HCT116 (cell line): ENCODE results near the gene TMEM242. TPM values are rescaled to one million over a fixed set of nuclear protein-coding genes. Genes with fewer than 3 reads are reported as not detected.

ENCODE experiments used
- ATAC-seq: fragments of 200-7000 bp; cut with Tn5 transposase; 2 replicates; pipeline ENCODE4 v1.9.1; 2020; ENCODE audit warnings: mild to moderate bottlenecking, moderate library complexity
- BruUV-seq: library from RNA; stranded (reverse); fragments of 400-500 nt; replicated peaks from 2 replicates; lab custom pipeline; 2021; lab: Mats Ljungman, UMichigan
- CTCF ChIA-PET: fragments of 300-600 bp; sonication (Branson Sonifier 250); formaldehyde crosslinking; loops from one replicate; lab custom pipeline; 2021; ENCODE audit warnings: antibody characterized with exemption; lab: Charles Lee
- POLR2A ChIA-PET: fragments of 300-600, 350-600 bp; sonication (Branson Sonifier 250); formaldehyde crosslinking; loops from one replicate; lab custom pipeline; 2021; ENCODE audit warnings: antibody characterized with exemption; lab: Charles Lee
- RAD21 ChIA-PET, 2 experiments: fragments of 300-600 bp; sonication (Branson Sonifier 250); formaldehyde crosslinking; loops; one replicate each; lab custom pipeline; 2023; ENCODE audit warnings: low total read pairs in 2 of 2; ENCODE audit not compliant: uncharacterized antibody in 2 of 2, unreplicated experiment in 2 of 2, low non-redundant PET in 1 of 2; lab: Charles Lee
- DNase-seq: peaks from one replicate; pipeline ENCODE4 v3.0.0-alpha.2; 2010; ENCODE audit warnings: low read depth, low spot score
- H2AFZ ChIP-seq: fragments of 200-600 bp; shearing (Covaris generic), sonication (generic); 2 replicates; pipeline ENCODE4 v1.6.1; 2017; ENCODE audit warnings: low read depth, mixed run types, mixed read lengths, antibody characterized with exemption, low read length; ENCODE audit not compliant: poor library complexity, severe bottlenecking
- H3K27ac ChIP-seq: 2 replicates; pipeline ENCODE4 v1.5.1; 2012; ENCODE audit warnings: low read depth, low read length
- H3K27me3 ChIP-seq: fragments of 200-600 bp; sonication (generic); 2 replicates; pipeline ENCODE4 v1.6.1; 2016; ENCODE audit warnings: mixed run types, low read length, mixed read lengths; ENCODE audit not compliant: insufficient read depth
- H3K36me3 ChIP-seq, 2 experiments: fragments of 200-500 bp in 1 of 2; fragments of 200-600 bp in 1 of 2; sonication (Bioruptor generic) in 1 of 2; sonication (generic) in 1 of 2; 2 replicates each; pipeline versions ENCODE4 v1.5.1 to v1.6.1; 2014 to 2016; ENCODE audit warnings: low read length in 2 of 2, inconsistent platforms in 1 of 2, mixed read lengths in 1 of 2, mixed run types in 1 of 2; ENCODE audit not compliant: insufficient read depth in 2 of 2, control insufficient read depth in 1 of 2
- H3K4me1 ChIP-seq, 2 experiments: fragments of 200-600 bp in 1 of 2; sonication (generic) in 1 of 2; 2 replicates each; pipeline versions ENCODE4 v1.5.1 to v1.6.1; 2012 to 2017; ENCODE audit warnings: low read length in 2 of 2, inconsistent platforms in 1 of 2, mild to moderate bottlenecking in 1 of 2, mixed read lengths in 1 of 2, mixed run types in 1 of 2, moderate library complexity in 1 of 2; ENCODE audit not compliant: insufficient read depth in 2 of 2, control insufficient read depth in 1 of 2
- H3K4me2 ChIP-seq: fragments of 200-600 bp; sonication (generic); 2 replicates; pipeline ENCODE4 v1.6.1; 2017; ENCODE audit warnings: mixed run types, low read length, mixed read lengths
- H3K4me3 ChIP-seq, 2 experiments: fragments of 200-600 bp in 1 of 2; sonication (generic) in 1 of 2; replicated peaks in 1 of 2; 2 replicates each; pipeline ENCODE4 v1.5.1; 2011 to 2016; ENCODE audit warnings: low read length in 2 of 2, control low read depth in 1 of 2, low read depth in 1 of 2, mild to moderate bottlenecking in 1 of 2, mixed read lengths in 1 of 2, mixed run types in 1 of 2
- H3K79me2 ChIP-seq: fragments of 200-600 bp; sonication (generic); 2 replicates; pipeline ENCODE4 v1.6.1; 2017; ENCODE audit warnings: mild to moderate bottlenecking, mixed run types, low read length, moderate library complexity, mixed read lengths; ENCODE audit not compliant: insufficient read depth
- H3K9ac ChIP-seq: fragments of 200-600 bp; sonication (generic); 2 replicates; pipeline ENCODE4 v1.6.1; 2016; ENCODE audit warnings: low read length, mixed read lengths
- H3K9me2 ChIP-seq: fragments of 200-600 bp; sonication (generic), shearing (Covaris generic); 2 replicates; pipeline ENCODE4 v1.6.1; 2017; ENCODE audit warnings: mixed run types, mild to moderate bottlenecking, moderate library complexity; ENCODE audit not compliant: insufficient read depth
- H3K9me3 ChIP-seq, 2 experiments: fragments of 200-500 bp in 1 of 2; fragments of 200-600 bp in 1 of 2; sonication (Bioruptor generic) in 1 of 2; sonication (generic) in 1 of 2; 2 replicates each; pipeline ENCODE4 v1.6.1; 2014 to 2017; ENCODE audit warnings: low read length in 2 of 2, mixed read lengths in 2 of 2, inconsistent platforms in 1 of 2, low read depth in 1 of 2, mild to moderate bottlenecking in 1 of 2, mixed run types in 1 of 2, moderate library complexity in 1 of 2; ENCODE audit not compliant: control insufficient read depth in 1 of 2, insufficient read depth in 1 of 2
- H4K20me1 ChIP-seq: fragments of 200-600 bp; sonication (generic), shearing (Covaris generic); 2 replicates; pipeline ENCODE4 v1.6.1; 2017; ENCODE audit warnings: mixed run types, mild to moderate bottlenecking, moderate library complexity; ENCODE audit not compliant: insufficient read depth
- CBX3 ChIP-seq: IDR thresholded peaks from 2 replicates; pipeline ENCODE4 v1.6.1; 2012; ENCODE audit warnings: low read depth
- JUND ChIP-seq: IDR thresholded peaks from 2 replicates; pipeline ENCODE4 v1.6.1; 2012
- POLR2A ChIP-seq: IDR thresholded peaks from 2 replicates; pipeline ENCODE4 v1.7.0; 2011; ENCODE audit warnings: borderline replicate concordance; ENCODE audit not compliant: insufficient read depth, insufficient read length; ENCODE audit errors: extremely low read depth
- SIN3A ChIP-seq: IDR thresholded peaks from 2 replicates; pipeline ENCODE4 v1.6.1; 2012; ENCODE audit warnings: low read depth
- TCF7L2 ChIP-seq: IDR thresholded peaks from 2 replicates; pipeline ENCODE4 v1.7.0; 2011; ENCODE audit warnings: borderline replicate concordance, inconsistent platforms; ENCODE audit not compliant: insufficient read depth, insufficient read length; ENCODE audit errors: extremely low read depth
- YY1 ChIP-seq: IDR thresholded peaks from 2 replicates; pipeline ENCODE4 v1.6.1; 2011; ENCODE audit warnings: low read length, low read depth, moderate library complexity, mild to moderate bottlenecking; ENCODE audit not compliant: insufficient replicate concordance; ENCODE audit errors: extremely low read depth
- intact Hi-C: fragments of 100-400 bp; cut with micrococcal nuclease; formaldehyde crosslinking; loops from 2 replicates; pipeline ENCODE4 v1.10.0; 2022
- total RNA-seq: library from RNA; stranded (reverse); gene quantifications from one replicate; pipeline ENCODE4 v1.2.1, GENCODE V29; 2021; ENCODE audit not compliant: unreplicated experiment
- TF ChIP-seq, protein P1 (sequence below): IDR thresholded peaks from 2 replicates; pipeline ENCODE4 v1.6.1; 2011; ENCODE audit warnings: mild to moderate bottlenecking, low read length, moderate library complexity; ENCODE audit not compliant: insufficient replicate concordance; ENCODE audit errors: extremely low read depth
- TF ChIP-seq, protein P2 (sequence below), 3 experiments: fragments of 200-600 bp in 1 of 3; sonication (generic) in 1 of 3; IDR thresholded peaks in 2 of 3; conservative IDR thresholded peaks in 1 of 3; 2 replicates each; pipeline ENCODE4 v1.5.1; 2012 to 2017; ENCODE audit warnings: low read depth in 2 of 3, low read length in 2 of 3, antibody characterized with exemption in 1 of 3, borderline replicate concordance in 1 of 3, control low read depth in 1 of 3, mild to moderate bottlenecking in 1 of 3, mixed read lengths in 1 of 3, mixed run types in 1 of 3, moderate library complexity in 1 of 3; ENCODE audit not compliant: insufficient read depth in 1 of 3

The TMEM242 gene
- total RNA-seq, 1 experiment from 2014 or later: 11.6 TPM

DNA sequence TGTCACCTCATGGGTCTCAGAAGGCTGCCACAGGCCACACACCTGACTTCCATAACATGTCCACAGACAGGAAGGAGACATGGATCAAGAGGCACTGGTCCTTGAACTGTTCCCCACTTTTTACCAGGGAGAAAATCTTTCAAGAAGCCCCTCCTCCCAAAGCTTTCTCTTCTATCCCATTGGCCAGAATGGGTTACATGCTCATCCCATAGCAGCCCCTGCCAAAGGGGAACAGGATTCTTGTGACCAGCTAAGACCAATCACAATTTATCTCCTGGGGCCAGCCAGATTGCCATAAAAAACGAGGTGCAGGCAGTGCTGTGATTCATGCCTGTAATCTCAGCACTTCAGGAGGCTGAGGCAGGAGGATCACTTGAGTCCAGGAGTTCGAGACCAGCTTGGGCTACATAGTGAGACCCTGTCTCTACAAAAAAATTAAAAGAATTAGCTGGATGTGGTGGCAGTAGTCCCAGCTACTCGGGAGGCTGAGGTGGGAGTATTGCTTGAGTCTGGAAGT, 59.4 kb downstream of the TMEM242 start:
- no peak overlapping the region for H3K4me2 ChIP-seq
- H3K4me1 ChIP-seq: no peaks in the 10 kb centered on the region
- no peaks in the 10 kb centered on the region for H3K9me3 ChIP-seq
- POLR2A ChIA-PET: no interaction called here
- RAD21 ChIA-PET: no interaction called here
- H3K27me3 ChIP-seq: 0 out of 2 replicates have a peak, but pooled peaks cover 3% of the 10 kb centered on the region
- no peaks in the 10 kb centered on the region for H3K36me3 ChIP-seq
- intact Hi-C loops: no loop called here
- no peak overlapping the region for H3K4me3 ChIP-seq
- no peaks in the 10 kb centered on the region for H3K9me2 ChIP-seq
- DNase-seq: no peak
- no peaks in the 10 kb centered on the region for H4K20me1 ChIP-seq
- no peaks in the 10 kb centered on the region for H3K79me2 ChIP-seq
- CTCF ChIA-PET: no interaction called here
- TF ChIP-seq CBX3 (no peak), YY1 (no peak), SIN3A (no peak), POLR2A (no peak), JUND (no peak), TCF7L2 (no peak)
- TF ChIP-seq, protein P1, sequence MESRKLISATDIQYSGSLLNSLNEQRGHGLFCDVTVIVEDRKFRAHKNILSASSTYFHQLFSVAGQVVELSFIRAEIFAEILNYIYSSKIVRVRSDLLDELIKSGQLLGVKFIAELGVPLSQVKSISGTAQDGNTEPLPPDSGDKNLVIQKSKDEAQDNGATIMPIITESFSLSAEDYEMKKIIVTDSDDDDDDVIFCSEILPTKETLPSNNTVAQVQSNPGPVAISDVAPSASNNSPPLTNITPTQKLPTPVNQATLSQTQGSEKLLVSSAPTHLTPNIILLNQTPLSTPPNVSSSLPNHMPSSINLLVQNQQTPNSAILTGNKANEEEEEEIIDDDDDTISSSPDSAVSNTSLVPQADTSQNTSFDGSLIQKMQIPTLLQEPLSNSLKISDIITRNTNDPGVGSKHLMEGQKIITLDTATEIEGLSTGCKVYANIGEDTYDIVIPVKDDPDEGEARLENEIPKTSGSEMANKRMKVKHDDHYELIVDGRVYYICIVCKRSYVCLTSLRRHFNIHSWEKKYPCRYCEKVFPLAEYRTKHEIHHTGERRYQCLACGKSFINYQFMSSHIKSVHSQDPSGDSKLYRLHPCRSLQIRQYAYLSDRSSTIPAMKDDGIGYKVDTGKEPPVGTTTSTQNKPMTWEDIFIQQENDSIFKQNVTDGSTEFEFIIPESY: no peak
- TF ChIP-seq, protein P2, sequence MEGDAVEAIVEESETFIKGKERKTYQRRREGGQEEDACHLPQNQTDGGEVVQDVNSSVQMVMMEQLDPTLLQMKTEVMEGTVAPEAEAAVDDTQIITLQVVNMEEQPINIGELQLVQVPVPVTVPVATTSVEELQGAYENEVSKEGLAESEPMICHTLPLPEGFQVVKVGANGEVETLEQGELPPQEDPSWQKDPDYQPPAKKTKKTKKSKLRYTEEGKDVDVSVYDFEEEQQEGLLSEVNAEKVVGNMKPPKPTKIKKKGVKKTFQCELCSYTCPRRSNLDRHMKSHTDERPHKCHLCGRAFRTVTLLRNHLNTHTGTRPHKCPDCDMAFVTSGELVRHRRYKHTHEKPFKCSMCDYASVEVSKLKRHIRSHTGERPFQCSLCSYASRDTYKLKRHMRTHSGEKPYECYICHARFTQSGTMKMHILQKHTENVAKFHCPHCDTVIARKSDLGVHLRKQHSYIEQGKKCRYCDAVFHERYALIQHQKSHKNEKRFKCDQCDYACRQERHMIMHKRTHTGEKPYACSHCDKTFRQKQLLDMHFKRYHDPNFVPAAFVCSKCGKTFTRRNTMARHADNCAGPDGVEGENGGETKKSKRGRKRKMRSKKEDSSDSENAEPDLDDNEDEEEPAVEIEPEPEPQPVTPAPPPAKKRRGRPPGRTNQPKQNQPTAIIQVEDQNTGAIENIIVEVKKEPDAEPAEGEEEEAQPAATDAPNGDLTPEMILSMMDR (IDR thresholded peaks at IDR 0.05 in 2 of 3, conservative IDR thresholded peaks at IDR 0.05 in 1 of 3; ENCODE audit: borderline replicate concordance in 1 of 3, insufficient read depth in 1 of 3, low read depth in 2 of 3, low read length in 2 of 3): no peak
- TF ChIP-seq, all 23 proteins: peak for 0
- no peak overlapping the region for H2AFZ ChIP-seq
- H3K9ac ChIP-seq: no peak overlapping the region
- no peak for ATAC-seq
- H3K27ac ChIP-seq: no peak overlapping the region
- no TSS peak for BruUV-seq
